22Rv1 (cell line): Measurements from ENCODE around the gene BHLHE40.

Experiments
- ZFX ChIP-seq: fragments of 450-650 bp; IDR thresholded peaks from 2 replicates; pipeline ENCODE4 v1.6.1; 2017; ENCODE audit warnings: antibody characterized with exemption, borderline replicate concordance
- TF ChIP-seq, protein P1 (sequence below): fragments of 450-650 bp; IDR thresholded peaks from 2 replicates; pipeline ENCODE4 v1.5.1; 2017; ENCODE audit warnings: mild to moderate bottlenecking

DNA sequence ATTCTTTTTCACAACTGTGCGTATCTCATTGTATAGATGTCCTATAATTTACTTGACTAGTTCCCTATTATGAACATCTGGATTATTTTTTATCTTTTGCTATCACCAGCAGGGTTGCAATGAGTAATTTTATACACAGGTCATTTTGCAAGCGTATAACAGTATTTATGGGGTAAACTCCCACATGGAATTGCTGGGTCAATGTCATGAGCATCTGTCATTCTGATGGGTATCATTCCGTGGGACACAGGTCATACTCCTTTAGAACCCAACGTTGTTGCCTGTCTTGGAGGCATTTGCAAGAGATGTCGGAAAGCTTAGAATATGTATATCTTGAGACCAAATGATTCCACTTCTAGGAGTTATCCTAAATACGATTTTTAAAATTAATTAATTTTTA, 12.9 kb downstream of the BHLHE40 start:
- TF ChIP-seq, protein P1, sequence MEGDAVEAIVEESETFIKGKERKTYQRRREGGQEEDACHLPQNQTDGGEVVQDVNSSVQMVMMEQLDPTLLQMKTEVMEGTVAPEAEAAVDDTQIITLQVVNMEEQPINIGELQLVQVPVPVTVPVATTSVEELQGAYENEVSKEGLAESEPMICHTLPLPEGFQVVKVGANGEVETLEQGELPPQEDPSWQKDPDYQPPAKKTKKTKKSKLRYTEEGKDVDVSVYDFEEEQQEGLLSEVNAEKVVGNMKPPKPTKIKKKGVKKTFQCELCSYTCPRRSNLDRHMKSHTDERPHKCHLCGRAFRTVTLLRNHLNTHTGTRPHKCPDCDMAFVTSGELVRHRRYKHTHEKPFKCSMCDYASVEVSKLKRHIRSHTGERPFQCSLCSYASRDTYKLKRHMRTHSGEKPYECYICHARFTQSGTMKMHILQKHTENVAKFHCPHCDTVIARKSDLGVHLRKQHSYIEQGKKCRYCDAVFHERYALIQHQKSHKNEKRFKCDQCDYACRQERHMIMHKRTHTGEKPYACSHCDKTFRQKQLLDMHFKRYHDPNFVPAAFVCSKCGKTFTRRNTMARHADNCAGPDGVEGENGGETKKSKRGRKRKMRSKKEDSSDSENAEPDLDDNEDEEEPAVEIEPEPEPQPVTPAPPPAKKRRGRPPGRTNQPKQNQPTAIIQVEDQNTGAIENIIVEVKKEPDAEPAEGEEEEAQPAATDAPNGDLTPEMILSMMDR, result no peak
- no peak for TF ChIP-seq ZFX
